SK-N-DZ (cell line): ENCODE measurements around the gene RNF213. TPM values are rescaled to one million over a fixed set of nuclear protein-coding genes. Genes with fewer than 3 reads are reported as not detected.

Experiments
- DNase-seq: peaks from one replicate; pipeline ENCODE4 v3.0.0-alpha.2; 2015; ENCODE audit warnings: low spot score
- polyA plus RNA-seq, 2 experiments: library from polyadenylated mRNA; depleted of rRNA; stranded (reverse); fragments of >200 nt; gene quantifications; 2 replicates each; pipeline ENCODE4 v1.2.3, GENCODE V29; 2014

Gene RNF213
- 12.7 and 12.9 TPM in 2 replicates for polyA plus RNA-seq (2014; cell fraction: cytosol; rRNA removed)
- 35.2 and 53.9 TPM in 2 replicates for polyA plus RNA-seq (2014; cell fraction: nucleus; rRNA removed)

GRCh38 chr17:80260791-80261158 is at the start of gene RNF213:
Gene RNF213, plus strand, starts transcription at chr17:80260852. Its CDS starts 2,830 bp downstream, at chr17:80263682.
- DNase-seq: peak; percentile 49

- no peak for DNase-seq
Measured at GRCh38 chr17:80212109-80212508, 48.5 kb upstream of the RNF213 start.

GRCh38 chr17:80212511-80212910 is 48.1 kb upstream of the RNF213 start:
- DNase-seq: no peak

GRCh38 chr17:80212962-80213642 is 47.5 kb upstream of the RNF213 start:
- no peak for DNase-seq

GRCh38 chr17:80213643-80213975 is 47.0 kb upstream of the RNF213 start:
- no peak for DNase-seq

- DNase-seq: no peak
Measured at GRCh38 chr17:80214012-80214877, 46.4 kb upstream of the RNF213 start.

GRCh38 chr17:80214878-80215210 is 45.8 kb upstream of the RNF213 start:
- DNase-seq: no peak

- DNase-seq: no peak
Measured at GRCh38 chr17:80216473-80217456, 43.9 kb upstream of the RNF213 start.

- DNase-seq: no peak
Measured at GRCh38 chr17:80217703-80218362, 42.8 kb upstream of the RNF213 start.

GRCh38 chr17:80218391-80218790 is 42.3 kb upstream of the RNF213 start:
- no peak for DNase-seq

- DNase-seq: peak; percentile 83
Measured at GRCh38 chr17:80219013-80219762, 41.5 kb upstream of the RNF213 start.

- DNase-seq: peak; percentile 45
Measured at GRCh38 chr17:80219763-80220053, 40.9 kb upstream of the RNF213 start.

GRCh38 chr17:80220054-80220735 is 40.5 kb upstream of the RNF213 start, which contains the start of the genes SGSH and SLC26A11:
Gene SGSH, minus strand, starts transcription at chr17:80220333. Its CDS starts 20 bp downstream, at chr17:80220313.
Gene SLC26A11, plus strand, starts transcription at chr17:80220427. Its CDS starts 1,134 bp downstream, at chr17:80221561.
- peak; percentile 73 for DNase-seq

GRCh38 chr17:80220736-80221215 is 39.9 kb upstream of the RNF213 start:
- no peak for DNase-seq

- no peak for DNase-seq
Measured at GRCh38 chr17:80221351-80222105, 39.1 kb upstream of the RNF213 start.

GRCh38 chr17:80222376-80223141 is 38.1 kb upstream of the RNF213 start:
- no peak for DNase-seq

GRCh38 chr17:80223142-80223815 is 37.4 kb upstream of the RNF213 start:
- DNase-seq: no peak
